Mucosa of descending colon (tissue), 3 donors: Measurements from ENCODE around the gene BIN1. TPM values are rescaled to one million over a fixed set of nuclear protein-coding genes. Genes with fewer than 3 reads are reported as not detected.
A peak's percentile ranks its signal among the peaks of the same experiment; 100 is the strongest.

Experiments used
- ATAC-seq: fragments of 200-7000 bp; cut with Tn5 transposase; one replicate; pipeline ENCODE4 v1.9.1; 2020; ENCODE audit warnings: mild to moderate bottlenecking, moderate library complexity
- DNase-seq, 3 donors: peaks; one replicate each; pipeline ENCODE4 v3.0.0-alpha.2; 2020
- H3K36me3 ChIP-seq: fragments of 200-600 bp; one replicate; pipeline ENCODE4 v1.8.0; 2021; ENCODE audit warnings: low read depth, mild to moderate bottlenecking
- H3K4me1 ChIP-seq: fragments of 200-600 bp; one replicate; pipeline ENCODE4 v1.8.0; 2021; ENCODE audit warnings: low read depth, mild to moderate bottlenecking
- H3K4me3 ChIP-seq: fragments of 200-600 bp; one replicate; pipeline ENCODE4 v1.8.0; 2021; ENCODE audit warnings: mild to moderate bottlenecking
- H3K9me3 ChIP-seq: fragments of 200-600 bp; one replicate; pipeline ENCODE4 v1.8.0; 2021; ENCODE audit warnings: mild to moderate bottlenecking
- CTCF ChIP-seq: fragments of 200-600 bp; IDR thresholded peaks from one replicate; pipeline ENCODE4 v1.8.0; 2022; ENCODE audit warnings: antibody characterized with exemption, mild to moderate bottlenecking
- intact Hi-C, 2 donors: fragments of 100-400 bp; cut with DNase I in 1 of 2; cut with micrococcal nuclease in 1 of 2; formaldehyde crosslinking; loops; one replicate each; pipeline versions ENCODE4 v1.11.0 to v1.11.1; 2022; cut with DNase I, micrococcal nuclease
- total RNA-seq, 3 donors: library from RNA; stranded (reverse); fragmentation: NEBNext Ultra II Directional in 2 of 3; extraction: Animal tissue kit (Norgen Biotek cat#: 25700) in 2 of 3; gene quantifications; one replicate each; pipeline versions ENCODE4 v1.2.1 to v1.2.4, GENCODE V29; 2021 to 2023
- donor health status: DM: no; HTN: no; CAD: no; lungs with moderate emphysema.
- donor health status: DM: no; HTN: no; CAD: no.
- donor health status: DM: no; HTN: yes; CAD: no.

The BIN1 gene
- total RNA-seq, 3 donors from 2014 or later = 37.6 to 65.7 (median 46.3) TPM

DNA sequence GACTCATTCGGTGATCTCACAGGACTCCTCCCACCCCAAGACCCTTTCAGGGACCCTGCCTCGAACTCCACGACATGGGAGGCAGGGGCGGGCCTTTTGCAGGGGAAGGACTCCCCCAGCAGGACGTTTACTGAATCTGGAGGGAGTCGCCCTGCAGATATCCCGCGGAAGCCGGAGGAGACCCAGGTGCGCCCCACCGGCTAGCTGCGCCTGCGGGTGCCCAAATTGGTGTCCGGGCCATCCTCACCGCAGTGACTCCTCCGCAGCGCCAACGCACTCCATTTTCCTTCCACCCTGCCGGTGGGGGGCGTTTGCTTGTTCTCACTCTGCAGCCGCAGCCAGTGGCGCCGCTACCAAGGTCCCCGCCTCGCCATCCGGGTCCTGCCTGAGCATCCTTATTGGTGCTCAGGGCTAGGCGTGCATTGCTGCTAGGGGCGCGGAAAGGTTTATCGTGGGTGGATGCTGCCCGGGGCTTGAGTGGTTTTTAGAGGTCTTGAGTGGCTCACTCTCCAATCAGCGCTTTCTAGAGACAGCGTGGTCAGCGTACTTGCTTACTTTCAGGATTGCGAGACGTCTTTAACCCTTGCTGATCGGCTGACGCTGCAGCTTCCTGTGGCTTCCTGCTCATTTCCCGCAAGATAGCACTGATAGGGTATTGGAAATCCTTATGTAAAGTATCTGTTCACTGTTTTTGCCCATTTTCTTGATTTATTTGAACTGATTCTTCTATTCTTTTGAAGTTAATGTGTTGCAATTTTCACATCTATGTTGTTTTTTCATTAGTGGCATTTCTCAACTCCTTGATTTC, 81.4 kb downstream of the BIN1 start:
- intact Hi-C loops = no loop called here
- ATAC-seq (peak; percentile 91), DNase-seq (peak; percentile 71 to 87 (median 76))
- Histone ChIP-seq H3K9me3 (no peaks in the 10 kb centered on the region), H3K4me3 (no peak overlapping the region), H3K4me1 (peaks cover 13% of the 10 kb centered on the region), H3K36me3 (no peaks in the 10 kb centered on the region)
- no peak for TF ChIP-seq CTCF

- ATAC-seq (peak; percentile 85), DNase-seq (peak in 1 of 3 donors; percentile 45)
- no peaks in the 10 kb centered on the region for H3K9me3 ChIP-seq
- no peak for TF ChIP-seq CTCF
- H3K36me3 ChIP-seq = no peaks in the 10 kb centered on the region
- no peak overlapping the region for H3K4me3 ChIP-seq
- intact Hi-C loops = no loop called here
- peaks cover 13% of the 10 kb centered on the region for H3K4me1 ChIP-seq
Measured at GRCh38 chr2:127024769-127025358, 82.1 kb downstream of the BIN1 start.

DNA sequence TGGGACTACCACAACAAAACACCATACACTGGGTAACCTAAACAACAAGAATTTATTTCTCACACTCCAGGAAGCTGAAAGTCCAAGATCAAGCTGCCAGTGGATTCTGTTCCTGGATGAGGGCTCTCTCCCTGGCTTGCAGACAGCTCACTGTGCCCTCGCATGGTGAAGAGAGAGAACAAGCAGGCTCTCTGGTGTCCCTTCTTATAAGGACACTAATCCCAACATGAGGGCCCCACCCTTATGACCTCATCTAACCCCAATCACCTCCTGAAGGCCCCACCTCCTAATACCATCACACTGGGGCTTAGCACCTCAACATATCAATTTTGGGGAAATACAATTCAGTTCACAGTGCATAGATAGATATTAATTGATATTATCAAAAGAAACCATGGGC, 83.5 kb downstream of the BIN1 start:
- intact Hi-C loops = no loop called here

GRCh38 chr2:127022817-127023216, 84.1 kb downstream of the BIN1 start:
- DNase-seq (no peak), ATAC-seq (no peak)
- Histone ChIP-seq H3K4me3 (no peak overlapping the region), H3K36me3 (no peaks in the 10 kb centered on the region), H3K9me3 (no peaks in the 10 kb centered on the region), H3K4me1 (peaks cover 13% of the 10 kb centered on the region)
- no peak for TF ChIP-seq CTCF
- intact Hi-C loops = no loop called here

More for the DNA sequence above, 83.5 kb downstream of the BIN1 start:
- no peaks in the 10 kb centered on the region for H3K9me3 ChIP-seq
- no peaks in the 10 kb centered on the region for H3K36me3 ChIP-seq
- no peak for TF ChIP-seq CTCF
- ATAC-seq (no peak), DNase-seq (no peak)
- peaks cover 13% of the 10 kb centered on the region for H3K4me1 ChIP-seq
- H3K4me3 ChIP-seq = no peak overlapping the region

- no peak for ATAC-seq
- DNase-seq = no peak
- H3K36me3 ChIP-seq = no peaks in the 10 kb centered on the region
- TF ChIP-seq CTCF = no peak
- no peak overlapping the region for H3K4me3 ChIP-seq
- peaks cover 7% of the 10 kb centered on the region for H3K4me1 ChIP-seq
- intact Hi-C loops = no loop called here
- no peaks in the 10 kb centered on the region for H3K9me3 ChIP-seq
Measured at GRCh38 chr2:127020536-127020935, 86.4 kb downstream of the BIN1 start.
